GM19043 (cell line): ENCODE results near the gene CEP350.

Experiments
- ATAC-seq: cut with Tn5 transposase; IDR thresholded peaks from one replicate; pipeline ENCODE4 v1.9.1; 2021; ENCODE audit warnings: low read depth; ENCODE audit not compliant: unreplicated experiment

Gene CEP350

DNA sequence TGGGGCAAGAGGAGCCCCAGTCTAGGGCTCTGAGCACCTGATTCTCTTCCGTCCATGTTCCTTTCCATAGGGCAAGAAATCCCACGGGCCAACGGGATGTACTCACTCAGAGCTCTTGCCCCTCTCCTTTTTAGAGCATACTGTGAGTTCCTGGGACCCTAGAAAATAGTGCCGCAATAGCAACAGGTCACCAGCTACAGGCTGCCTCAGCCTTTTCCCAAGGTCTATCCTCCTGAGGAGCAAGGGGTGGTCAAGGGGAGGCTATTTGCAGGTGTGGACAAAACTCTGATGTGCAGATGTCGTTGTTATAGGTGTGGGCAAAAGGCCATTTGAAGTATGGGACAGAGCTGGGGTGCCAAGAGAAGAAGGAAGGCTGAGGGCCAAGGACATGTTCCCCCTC lies 198.4 kb downstream of the CEP350 start:
- no peak for ATAC-seq

DNA sequence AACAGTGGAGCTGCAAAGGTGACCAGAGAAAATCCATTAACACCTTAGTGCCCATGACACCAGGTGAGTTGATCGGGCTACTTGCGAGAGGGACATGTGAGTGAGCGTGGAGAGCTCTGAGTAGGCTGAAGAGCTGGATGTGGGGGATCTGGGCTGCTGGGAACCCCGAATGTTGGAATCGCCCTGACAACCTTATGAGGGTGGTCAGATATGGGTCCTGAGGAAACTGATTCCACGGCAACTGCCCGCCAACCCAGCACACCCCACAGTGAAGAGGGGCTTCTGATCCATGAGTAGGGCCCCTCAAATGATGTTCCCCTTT lies 199.4 kb downstream of the CEP350 start:
- no peak for ATAC-seq

GRCh38 chr1:180154325-180155181 lies 199.9 kb downstream of the CEP350 start, which contains the start of gene QSOX1:
TSS of gene QSOX1 (plus strand) at chr1:180154869. CDS start at chr1:180154908, 39 bp downstream.
- peak; percentile 90 for ATAC-seq

- no peak for ATAC-seq
Measured at GRCh38 chr1:180155182-180155682, 200.6 kb downstream of the CEP350 start.

GRCh38 chr1:180156201-180156600 lies 201.6 kb downstream of the CEP350 start:
- ATAC-seq: no peak

- ATAC-seq: no peak
Measured at GRCh38 chr1:180156631-180157091, 202.1 kb downstream of the CEP350 start.

GRCh38 chr1:180157108-180157507 lies 202.5 kb downstream of the CEP350 start:
- no peak for ATAC-seq

GRCh38 chr1:180157576-180158057 lies 203.0 kb downstream of the CEP350 start:
- ATAC-seq: no peak

DNA sequence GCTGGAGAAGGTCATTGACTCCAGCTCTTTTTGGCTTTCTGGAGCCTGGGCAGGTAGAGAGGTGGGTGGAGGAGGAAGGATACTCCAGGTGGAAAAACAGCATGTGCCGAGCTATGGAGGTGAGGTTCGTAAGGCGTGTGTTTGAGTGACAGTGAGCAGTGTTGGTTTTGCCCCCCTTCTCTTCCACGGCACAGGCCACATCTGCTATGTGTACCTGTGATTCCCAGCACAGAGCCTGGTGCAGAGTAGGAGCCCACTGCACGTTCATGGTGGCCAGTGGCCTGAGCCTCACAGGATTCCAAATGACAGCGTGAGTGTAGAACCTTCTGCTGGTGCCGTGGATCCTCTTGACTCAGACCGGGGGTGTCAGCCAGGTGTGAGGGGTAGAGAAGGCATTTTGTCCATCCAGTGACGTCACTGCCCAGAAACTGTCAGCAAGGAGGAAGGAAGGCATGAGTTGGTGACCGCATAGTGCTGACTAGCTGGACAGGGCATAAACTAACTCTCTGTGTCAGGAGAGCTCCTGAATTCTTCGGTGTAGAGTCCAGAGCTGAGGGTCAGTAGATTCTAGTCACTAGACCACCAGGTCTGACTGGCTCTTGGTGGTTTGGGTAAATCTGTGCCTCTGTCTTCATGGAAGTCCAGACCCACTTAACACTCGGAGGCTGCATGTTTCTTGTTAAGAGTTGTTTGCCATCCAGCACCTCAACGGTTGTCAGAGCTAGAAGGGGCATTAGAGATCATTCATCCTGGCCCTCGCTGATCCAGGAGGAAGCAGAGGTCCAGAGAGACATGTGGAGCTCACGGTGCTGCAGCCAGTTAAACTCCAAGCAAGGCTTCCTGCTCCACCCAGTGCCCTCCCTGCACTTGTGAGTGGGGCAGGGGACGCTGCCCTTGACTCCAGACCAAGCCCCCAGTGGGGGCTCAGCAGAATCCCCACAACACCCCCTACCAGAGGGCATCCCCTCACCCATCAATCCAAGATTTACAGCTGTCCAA lies 203.8 kb downstream of the CEP350 start:
- no peak for ATAC-seq

DNA sequence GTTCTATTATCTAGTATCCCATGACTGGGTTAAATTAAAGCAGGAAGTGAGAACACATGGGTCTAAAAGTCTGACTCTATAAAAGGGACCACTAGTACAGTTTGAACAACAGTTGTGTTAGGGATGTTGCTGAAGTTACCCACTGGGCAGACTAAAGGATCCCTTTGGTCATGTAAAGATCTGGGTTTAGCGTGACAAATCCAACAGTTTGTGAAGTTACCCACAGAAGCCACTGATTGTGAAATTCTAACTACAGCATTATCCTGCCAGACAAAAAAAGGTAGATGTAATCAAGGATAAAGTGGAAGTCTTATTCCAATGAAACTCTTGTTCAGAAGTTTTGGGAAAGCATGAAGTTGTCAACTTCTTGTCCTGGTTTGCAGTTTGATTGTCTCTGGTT lies 205.7 kb downstream of the CEP350 start:
- no peak for ATAC-seq

- no peak for ATAC-seq
Measured at GRCh38 chr1:180163041-180163440, 208.4 kb downstream of the CEP350 start.
